ENCODE results near the gene NOXA1. TPM values are rescaled to one million over a fixed set of nuclear protein-coding genes. Genes with fewer than 3 reads are reported as not detected.

Gene NOXA1
- total and polyA plus RNA-seq, 2 of the 8 experiments (the other 6 are each of a cell fraction or from before 2014, with no cell fraction given) = 0.34 to 0.91 TPM

GRCh38 chr9:137390553-137391410 is 32.4 kb upstream of the NOXA1 start:
- no peak overlapping the region for H2AK5ac ChIP-seq (ENCODE audit: low read depth, low read length)
- no peak overlapping the region for H2AFZ ChIP-seq (ENCODE audit: low read length)
- H2BK20ac ChIP-seq (ENCODE audit: low read length) = no peak overlapping the region
- H4K20me1 ChIP-seq (replicated peaks in 1 of 2; ENCODE audit: control insufficient read depth in 1 of 2, insufficient read depth in 2 of 2, low read length in 2 of 2) = peaks cover 0 to 7% of the 10 kb centered on the region in 2 experiments
- H3K9me3 ChIP-seq (ENCODE audit: insufficient read depth in 2 of 2, low read depth in 1 of 2, low read length in 1 of 2) = no peaks in the 10 kb centered on the region
- no peak overlapping the region for H3K4ac ChIP-seq (replicated peaks; ENCODE audit: insufficient read length, low read depth, low read length)
- no peak overlapping the region for H3K56ac ChIP-seq (replicated peaks; ENCODE audit: insufficient read length, low read depth, low read length)
- no peak overlapping the region for H2BK12ac ChIP-seq (ENCODE audit: low read depth, low read length)
- H3K36me3 ChIP-seq (ENCODE audit: control insufficient read depth in 2 of 4, insufficient read depth in 4 of 4, low read length in 3 of 4) = no peaks in the 10 kb centered on the region
- no peak overlapping the region for H3K27ac ChIP-seq (ENCODE audit: low read depth, low read length)
- H3K79me1 ChIP-seq (ENCODE audit: low read depth, low read length) = no peaks in the 10 kb centered on the region
- H3K79me2 ChIP-seq (ENCODE audit: control insufficient read depth in 1 of 2, insufficient read depth in 2 of 2, low read length in 2 of 2) = no peaks in the 10 kb centered on the region
- no peak overlapping the region for H4K5ac ChIP-seq (ENCODE audit: insufficient read length, low read depth, low read length)
- H3K14ac ChIP-seq (ENCODE audit: insufficient read length) = no peak overlapping the region
- ChIA-PET CTCF (ENCODE audit: partially characterized antibody) (interaction anchor here (0.7 to 0.8 kb wide), 2 partner anchors 104 to 108 kb away, joined by 3 read pairs; no protein-coding TSS in a partner anchor), POLR2A (ENCODE audit: partially characterized antibody) (interaction anchor here (0.6 to 1.2 kb wide), 3 partner anchors 90 to 129 kb away, joined by 3 read pairs; no protein-coding TSS in a partner anchor)
- FAIRE-seq = no peak
- H3K4me2 ChIP-seq (ENCODE audit: insufficient read depth in 1 of 2, low read depth in 2 of 2, low read length in 2 of 2) = no peak overlapping the region
- no peaks in the 10 kb centered on the region for H3K27me3 ChIP-seq (replicated peaks in 1 of 4; ENCODE audit: control insufficient read depth in 3 of 4, extremely low read depth in 1 of 4, insufficient read depth in 3 of 4, low read length in 3 of 4)
- DNase-seq (ENCODE audit: low read depth in 1 of 2, low spot score in 2 of 2) = no peak
- no peak overlapping the region for H3K18ac ChIP-seq (ENCODE audit: extremely low read depth, low read length)
- H4K91ac ChIP-seq (replicated peaks; ENCODE audit: insufficient read length, low read length) = no peak overlapping the region
- H3K9ac ChIP-seq (replicated peaks in 1 of 4; ENCODE audit: extremely low read depth in 1 of 4, low read depth in 3 of 4, low read length in 3 of 4) = no peak overlapping the region
- no peak overlapping the region for H2BK120ac ChIP-seq (replicated peaks; ENCODE audit: low read depth, low read length)
- H4K8ac ChIP-seq (ENCODE audit: extremely low read depth, insufficient read depth, low read length) = no peak overlapping the region
- no peaks in the 10 kb centered on the region; a peak in 1 of 7 replicates for H3K4me1 ChIP-seq (replicated peaks in 1 of 4; ENCODE audit: control insufficient read depth in 3 of 4, insufficient read depth in 4 of 4, low read length in 3 of 4)
- 93% methylated on average over 36 of the region's 42 CpGs; no CpG with 5 or more reads in 1 of the 2 experiments for whole genome bisulfite sequencing, 2 experiments (ENCODE audit: extremely low coverage in 1 of 2, insufficient coverage in 1 of 2, insufficient read length in 1 of 2, insufficient replicate concordance in 2 of 2, low coverage in 1 of 2, low lambda C conversion rate in 2 of 2, missing lambda C conversion rate in 1 of 2)
- no peak for TF ChIP-seq SP4 (IDR thresholded peaks at IDR 0.05; ENCODE audit: low read length)
- TF ChIP-seq JUND (IDR thresholded peaks at IDR 0.05; ENCODE audit: low read length) = no peak
- no peak for TF ChIP-seq NANOG (IDR thresholded peaks at IDR 0.05; ENCODE audit: insufficient read depth, low read depth, low read length, poor library complexity, severe bottlenecking)
- TF ChIP-seq MAFK (IDR thresholded peaks at IDR 0.05; ENCODE audit: low read depth, low read length) = no peak
- no peak for TF ChIP-seq PHF8 (conservative IDR thresholded peaks at IDR 0.05; ENCODE audit: low read depth, low read length)
- no peak for TF ChIP-seq TEAD4 (IDR thresholded peaks at IDR 0.05; ENCODE audit: low read depth, low read length)
- no peak for TF ChIP-seq KDM4A (IDR thresholded peaks at IDR 0.05; ENCODE audit: low read depth, low read length, severe bottlenecking)
- TF ChIP-seq SUZ12 (IDR thresholded peaks at IDR 0.05; ENCODE audit: low read length) = no peak
- no peak for TF ChIP-seq BRCA1 (IDR thresholded peaks at IDR 0.05; ENCODE audit: low read depth, low read length)
- no peak for TF ChIP-seq GTF2F1 (IDR thresholded peaks at IDR 0.05; ENCODE audit: borderline replicate concordance, low read depth, low read length)
- TF ChIP-seq RBBP5 (IDR thresholded peaks at IDR 0.05; ENCODE audit: borderline replicate concordance, low read depth, low read length) = no peak
- TF ChIP-seq MAX (IDR thresholded peaks at IDR 0.05) = no peak
- H3K4me3 ChIP-seq (ENCODE audit: extremely low read depth in 1 of 4, insufficient read depth in 2 of 4, low read depth in 3 of 4, low read length in 4 of 4) = no peak overlapping the region
- no peak overlapping the region for H3K23ac ChIP-seq (ENCODE audit: insufficient read length)
- no peak overlapping the region for H2BK15ac ChIP-seq (ENCODE audit: low read length)
- no peak overlapping the region for H2BK5ac ChIP-seq (ENCODE audit: low read depth, low read length)
- H3K23me2 ChIP-seq (ENCODE audit: low read depth, low read length) = no peaks in the 10 kb centered on the region
